Neuronal stem cell (in vitro differentiated cells): Measurements from ENCODE around the gene ARHGEF10L.

Source experiments
- DNase-seq: peaks from one replicate; pipeline ENCODE4 v3.0.0-alpha.2; 2013; ENCODE audit warnings: low spot score
- H2AFZ ChIP-seq: one replicate; pipeline ENCODE4 v1.6.1; 2013; ENCODE audit warnings: mild to moderate bottlenecking, low read length, inconsistent platforms
- H2AK5ac ChIP-seq: 2 replicates; pipeline ENCODE4 v1.6.1; 2013; ENCODE audit warnings: low read depth, mild to moderate bottlenecking, inconsistent platforms, low read length, moderate library complexity, mixed read lengths
- H2BK120ac ChIP-seq: 2 replicates; pipeline ENCODE4 v1.6.1; 2013; ENCODE audit warnings: low read depth, mild to moderate bottlenecking, inconsistent platforms, low read length, moderate library complexity, mixed read lengths
- H2BK12ac ChIP-seq: one replicate; pipeline ENCODE4 v1.6.1; 2013; ENCODE audit warnings: low read length, inconsistent platforms
- H2BK15ac ChIP-seq: 2 replicates; pipeline ENCODE4 v1.6.1; 2013; ENCODE audit warnings: mild to moderate bottlenecking, low read length, inconsistent platforms, mixed read lengths
- H2BK5ac ChIP-seq: one replicate; pipeline ENCODE4 v1.6.1; 2013; ENCODE audit warnings: inconsistent platforms, mild to moderate bottlenecking, low read length, moderate library complexity
- H3K14ac ChIP-seq: one replicate; pipeline ENCODE4 v1.6.1; 2013; ENCODE audit warnings: low read length, inconsistent platforms
- H3K18ac ChIP-seq: 2 replicates; pipeline ENCODE4 v1.6.1; 2013; ENCODE audit warnings: low read length, inconsistent platforms
- H3K23ac ChIP-seq: 2 replicates; pipeline ENCODE4 v1.6.1; 2013; ENCODE audit warnings: low read depth, mild to moderate bottlenecking, mixed read lengths, low read length, inconsistent platforms; ENCODE audit not compliant: poor library complexity
- H3K27ac ChIP-seq: replicated peaks from 3 replicates; pipeline ENCODE4 v1.5.1; 2013; ENCODE audit warnings: low read length, inconsistent platforms
- H3K27me3 ChIP-seq, 3 experiments: 2 replicates each; pipeline ENCODE4 v1.6.1; 2013; ENCODE audit warnings: low read length in 3 of 3, mild to moderate bottlenecking in 2 of 3, inconsistent platforms in 1 of 3, low read depth in 1 of 3, mixed read lengths in 1 of 3, moderate library complexity in 1 of 3; ENCODE audit not compliant: control insufficient read depth in 3 of 3, insufficient read depth in 3 of 3
- H3K36me3 ChIP-seq, 2 donors: replicated peaks in 1 of 2; 2 replicates each; pipeline ENCODE4 v1.6.1; 2013; ENCODE audit warnings: low read length in 2 of 2; ENCODE audit not compliant: control insufficient read depth in 2 of 2, insufficient read depth in 2 of 2
- H3K4ac ChIP-seq: 2 replicates; pipeline ENCODE4 v1.6.1; 2013; ENCODE audit warnings: inconsistent platforms, mild to moderate bottlenecking, low read length, moderate library complexity
- H3K4me1 ChIP-seq, 2 donors: 1 replicate in 1 of 2; 2 replicates in 1 of 2; pipeline ENCODE4 v1.6.1; 2013; ENCODE audit warnings: low read length in 2 of 2, low read depth in 1 of 2; ENCODE audit not compliant: control insufficient read depth in 2 of 2, insufficient read depth in 1 of 2
- H3K4me2 ChIP-seq: one replicate; pipeline ENCODE4 v1.6.1; 2013; ENCODE audit warnings: mild to moderate bottlenecking, low read length, inconsistent platforms; ENCODE audit not compliant: insufficient read depth, poor library complexity, severe bottlenecking
- H3K4me3 ChIP-seq, 2 donors: 2 replicates each; pipeline ENCODE4 v1.5.1; 2013; ENCODE audit warnings: low read length in 2 of 2, mild to moderate bottlenecking in 2 of 2, inconsistent platforms in 1 of 2, moderate library complexity in 1 of 2
- H3K79me1 ChIP-seq: one replicate; pipeline ENCODE4 v1.6.1; 2013; ENCODE audit warnings: low read depth, mild to moderate bottlenecking, inconsistent platforms, low read length, moderate library complexity
- H3K9ac ChIP-seq: one replicate; pipeline ENCODE4 v1.6.1; 2013; ENCODE audit warnings: mild to moderate bottlenecking, low read depth, low read length, inconsistent platforms; ENCODE audit not compliant: poor library complexity
- H3K9me3 ChIP-seq, 2 donors: replicated peaks in 1 of 2; 2 replicates each; pipeline versions ENCODE3 to v1.6.1; 2013; ENCODE audit warnings: low read length in 2 of 2, mild to moderate bottlenecking in 2 of 2, inconsistent platforms in 1 of 2, low read depth in 1 of 2, mixed read lengths in 1 of 2, moderate library complexity in 1 of 2; ENCODE audit not compliant: control insufficient read depth in 2 of 2, insufficient read depth in 1 of 2
- H4K8ac ChIP-seq: one replicate; pipeline ENCODE4 v1.6.1; 2013; ENCODE audit warnings: low read depth, mild to moderate bottlenecking, inconsistent platforms, low read length, moderate library complexity
- H4K91ac ChIP-seq: one replicate; pipeline ENCODE4 v1.6.1; 2013; ENCODE audit warnings: low read length, low read depth, mild to moderate bottlenecking, inconsistent platforms; ENCODE audit not compliant: poor library complexity
- WGBS, 2 donors: extraction: QIAGEN DNeasy Blood & Tissue Kit; methylation state at CpG; one replicate each; pipeline ENCODE4 v1.1.7; 2013; ENCODE audit warnings: missing lambda C conversion rate in 2 of 2, mixed read lengths in 1 of 2; ENCODE audit not compliant: insufficient read length in 2 of 2, insufficient replicate concordance in 1 of 2; ENCODE audit errors: extremely low coverage in 2 of 2; 5-methylcytosine and 5-hydroxymethylcytosine counted together

The ARHGEF10L gene

GRCh38 chr1:17558541-17558940 is 19.0 kb downstream of the ARHGEF10L start:
- no peak overlapping the region for H2BK15ac ChIP-seq
- no peak overlapping the region for H3K4me3 ChIP-seq
- no peak overlapping the region for H3K4ac ChIP-seq
- peaks cover under 1 to 11% of the 10 kb centered on the region in 2 donors for H3K4me1 ChIP-seq
- H3K4me2 ChIP-seq: no peak overlapping the region
- H2AK5ac ChIP-seq: no peak overlapping the region
- no peaks in the 10 kb centered on the region for H3K9me3 ChIP-seq
- no CpG with 5 or more reads among the region's 3 CpGs for WGBS, 2 donors
- no peak overlapping the region for H4K91ac ChIP-seq
- H3K9ac ChIP-seq: no peak overlapping the region
- no peak overlapping the region for H3K14ac ChIP-seq
- no peak overlapping the region for H3K27ac ChIP-seq
- DNase-seq: no peak
- no peak overlapping the region for H2AFZ ChIP-seq
- no peak overlapping the region for H4K8ac ChIP-seq
- H2BK5ac ChIP-seq: no peak overlapping the region
- no peak overlapping the region for H2BK12ac ChIP-seq
- H3K27me3 ChIP-seq: no peaks in the 10 kb centered on the region
- H3K18ac ChIP-seq: no peak overlapping the region
- H2BK120ac ChIP-seq: no peak overlapping the region
- H3K36me3 ChIP-seq: no peaks in the 10 kb centered on the region
- peaks cover 9% of the 10 kb centered on the region for H3K79me1 ChIP-seq
- no peak overlapping the region for H3K23ac ChIP-seq

- H3K14ac ChIP-seq: no peak overlapping the region
- no peak overlapping the region for H2BK120ac ChIP-seq
- H3K27me3 ChIP-seq: no peaks in the 10 kb centered on the region
- H3K23ac ChIP-seq: no peak overlapping the region
- H3K27ac ChIP-seq: no peak overlapping the region
- no peak for DNase-seq
- H2BK15ac ChIP-seq: no peak overlapping the region
- no peak overlapping the region for H2BK5ac ChIP-seq
- H3K4me3 ChIP-seq: no peak overlapping the region
- no peak overlapping the region for H3K4me2 ChIP-seq
- H3K36me3 ChIP-seq: no peaks in the 10 kb centered on the region
- H3K4ac ChIP-seq: no peak overlapping the region
- H2AFZ ChIP-seq: no peak overlapping the region
- H4K91ac ChIP-seq: no peak overlapping the region
- no peak overlapping the region for H3K9ac ChIP-seq
- no peak overlapping the region for H4K8ac ChIP-seq
- H2AK5ac ChIP-seq: peak overlapping the region; percentile 49
- no CpG with 5 or more reads among the region's 8 CpGs for WGBS, 2 donors
- no peak overlapping the region for H2BK12ac ChIP-seq
- peaks cover 5 to 12% of the 10 kb centered on the region in 2 donors for H3K4me1 ChIP-seq
- no peaks in the 10 kb centered on the region for H3K9me3 ChIP-seq
- H3K18ac ChIP-seq: no peak overlapping the region
- peaks cover 9% of the 10 kb centered on the region for H3K79me1 ChIP-seq
Observed at GRCh38 chr1:17558954-17559614, 19.6 kb downstream of the ARHGEF10L start.

DNA sequence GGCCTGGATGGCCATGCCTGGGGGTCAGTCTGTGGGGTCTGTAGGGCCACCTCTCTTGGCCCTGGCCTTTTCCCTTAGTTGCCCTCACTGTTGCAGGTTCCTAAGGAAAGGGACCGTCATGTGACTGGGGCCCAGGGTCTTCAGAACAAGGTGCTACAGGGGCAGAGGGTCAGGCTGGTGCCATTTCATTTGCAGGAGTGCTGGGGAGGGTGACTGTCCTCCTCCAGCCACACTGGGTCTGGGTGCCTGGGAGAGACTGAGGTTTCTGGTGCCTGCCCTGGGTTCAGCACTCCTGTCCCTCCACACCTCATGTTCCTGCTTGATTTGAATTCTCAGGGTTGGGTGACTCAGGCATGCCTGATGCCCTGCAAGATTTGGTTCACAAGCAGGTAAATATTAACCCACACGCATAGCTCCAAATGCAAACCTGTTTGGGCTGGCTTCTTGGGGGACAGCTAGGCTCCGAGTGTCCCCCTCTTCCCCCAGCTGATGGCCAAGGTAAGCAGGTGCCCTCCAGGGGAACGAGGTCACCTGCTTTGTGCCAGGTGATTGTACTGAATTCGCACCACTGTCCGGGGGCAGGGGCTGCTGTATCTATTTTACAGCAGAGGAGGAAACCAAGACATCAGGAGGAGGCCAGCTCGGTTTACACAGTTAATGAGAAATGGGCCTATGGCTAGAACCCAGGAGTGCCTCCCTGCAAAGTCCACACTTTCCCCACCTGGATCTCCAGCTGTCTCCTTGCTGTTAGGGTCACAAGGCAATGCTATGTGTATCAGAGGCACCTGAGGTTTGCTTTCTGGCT is 20.3 kb downstream of the ARHGEF10L start:
- Histone ChIP-seq H2BK12ac (no peak overlapping the region), H3K4me2 (no peak overlapping the region), H2AFZ (no peak overlapping the region), H3K36me3 (no peaks in the 10 kb centered on the region), H4K91ac (no peak overlapping the region), H3K9me3 (no peaks in the 10 kb centered on the region), H2AK5ac (peak overlapping the region; percentile 49), H3K4me1 (peaks cover 12 to 18% of the 10 kb centered on the region in 2 donors), H3K18ac (peak overlapping the region; percentile 11), H2BK120ac (no peak overlapping the region), H3K9ac (no peak overlapping the region), H3K4ac (peak overlapping the region; percentile 8), H3K14ac (no peak overlapping the region), H2BK15ac (no peak overlapping the region), H4K8ac (no peak overlapping the region), H3K4me3 (no peak overlapping the region), H3K23ac (peak overlapping the region; percentile 28), H3K27me3 (no peaks in the 10 kb centered on the region), H3K27ac (peak overlapping the region; percentile 12), H2BK5ac (peak overlapping the region; percentile 56), H3K79me1 (peaks cover 9% of the 10 kb centered on the region)
- DNase-seq: no peak
- WGBS, 2 donors: no CpG with 5 or more reads among the region's 7 CpGs

- Histone ChIP-seq H3K14ac (no peak overlapping the region), H2AK5ac (no peak overlapping the region), H3K4me2 (no peak overlapping the region), H2BK120ac (no peak overlapping the region), H3K4me3 (no peak overlapping the region), H4K91ac (no peak overlapping the region), H3K9ac (peak overlapping the region; percentile 39), H2BK12ac (no peak overlapping the region), H3K79me1 (peaks cover 9% of the 10 kb centered on the region), H4K8ac (no peak overlapping the region), H3K18ac (no peak overlapping the region), H3K4ac (no peak overlapping the region), H3K4me1 (peaks cover 26 to 30% of the 10 kb centered on the region in 2 donors), H3K23ac (no peak overlapping the region), H2BK15ac (no peak overlapping the region), H3K27ac (no peak overlapping the region), H3K36me3 (no peaks in the 10 kb centered on the region), H3K27me3 (no peaks in the 10 kb centered on the region), H3K9me3 (no peaks in the 10 kb centered on the region), H2AFZ (no peak overlapping the region), H2BK5ac (no peak overlapping the region)
- no peak for DNase-seq
- no CpG with 5 or more reads among the region's 8 CpGs for WGBS, 2 donors
Observed at GRCh38 chr1:17561247-17561548, 21.7 kb downstream of the ARHGEF10L start.
